Liver (tissue), 9 donors: ENCODE measurements around the gene SRSF4. TPM values are rescaled to one million over a fixed set of nuclear protein-coding genes. Genes with fewer than 3 reads are reported as not detected.

Source experiments
- DNase-seq: peaks from one replicate; pipeline ENCODE4 v3.0.0-alpha.2; 2017; ENCODE audit warnings: low spot score
- H3K27ac ChIP-seq, 2 donors: one replicate each; pipeline ENCODE4 v1.7.0; 2013; ENCODE audit warnings: inconsistent platforms in 2 of 2, low read length in 2 of 2, control low read depth in 1 of 2, low read depth in 1 of 2, mild to moderate bottlenecking in 1 of 2
- H3K27me3 ChIP-seq, 4 donors: one replicate each; pipeline versions ENCODE4 v1.6.1 to v1.7.0; 2013; ENCODE audit warnings: low read length in 3 of 4, inconsistent platforms in 1 of 4, mild to moderate bottlenecking in 1 of 4, moderate library complexity in 1 of 4; ENCODE audit not compliant: control insufficient read depth in 4 of 4, insufficient read depth in 4 of 4
- H3K36me3 ChIP-seq, 4 donors: one replicate each; pipeline versions ENCODE4 v1.6.1 to v1.7.0; 2013; ENCODE audit warnings: low read length in 3 of 4, mild to moderate bottlenecking in 3 of 4, low read depth in 1 of 4, moderate library complexity in 1 of 4; ENCODE audit not compliant: control insufficient read depth in 4 of 4, insufficient read depth in 3 of 4
- H3K4me1 ChIP-seq, 4 donors: one replicate each; pipeline versions ENCODE4 v1.6.1 to v1.7.0; 2013; ENCODE audit warnings: low read length in 3 of 4, mild to moderate bottlenecking in 3 of 4, moderate library complexity in 1 of 4; ENCODE audit not compliant: control insufficient read depth in 4 of 4, insufficient read depth in 4 of 4
- H3K4me3 ChIP-seq, 3 donors: one replicate each; pipeline versions ENCODE4 v1.6.1 to v1.7.0; 2013; ENCODE audit warnings: low read length in 3 of 3, control low read depth in 1 of 3, low read depth in 1 of 3, mild to moderate bottlenecking in 1 of 3
- H3K9ac ChIP-seq, 2 donors: one replicate each; pipeline ENCODE4 v1.7.0; 2013; ENCODE audit warnings: low read length in 2 of 2, mild to moderate bottlenecking in 2 of 2, moderate library complexity in 2 of 2, control low read depth in 1 of 2, low read depth in 1 of 2
- H3K9me3 ChIP-seq, 4 donors: one replicate each; pipeline versions ENCODE4 v1.6.1 to v1.7.0; 2013; ENCODE audit warnings: low read length in 3 of 4; ENCODE audit not compliant: control insufficient read depth in 4 of 4
- ATF3 ChIP-seq: IDR thresholded peaks from 2 replicates; pipeline ENCODE4 v1.6.1; 2016; ENCODE audit warnings: antibody characterized with exemption
- CTCF ChIP-seq: fragments of 150-350 bp; IDR thresholded peaks from 2 replicates; pipeline ENCODE4 v1.5.1; 2017; ENCODE audit warnings: improper control_type of control experiment, low read depth, low read length; ENCODE audit not compliant: missing input control
- EGR1 ChIP-seq, 2 donors: IDR thresholded peaks; 2 replicates each; pipeline ENCODE4 v1.6.1; 2016 to 2018; ENCODE audit warnings: antibody characterized with exemption in 2 of 2, low read depth in 2 of 2
- FOXA1 ChIP-seq: IDR thresholded peaks from 2 replicates; pipeline ENCODE4 v1.6.1; 2016; ENCODE audit warnings: antibody characterized with exemption
- FOXA2 ChIP-seq: IDR thresholded peaks from 2 replicates; pipeline ENCODE4 v1.6.1; 2016; ENCODE audit warnings: antibody characterized with exemption
- GABPA ChIP-seq, 2 donors: IDR thresholded peaks in 1 of 2; conservative IDR thresholded peaks in 1 of 2; 2 replicates each; pipeline ENCODE4 v1.6.1; 2016; ENCODE audit warnings: antibody characterized with exemption in 2 of 2, mild to moderate bottlenecking in 1 of 2, moderate library complexity in 1 of 2
- HNF4A ChIP-seq, 2 donors: conservative IDR thresholded peaks; 2 replicates each; pipeline ENCODE4 v1.6.1; 2016; ENCODE audit warnings: antibody characterized with exemption in 2 of 2, mild to moderate bottlenecking in 2 of 2
- HNF4G ChIP-seq: IDR thresholded peaks from 2 replicates; pipeline ENCODE4 v1.6.1; 2016; ENCODE audit warnings: antibody characterized with exemption
- JUND ChIP-seq, 2 donors: IDR thresholded peaks; 2 replicates each; pipeline ENCODE4 v1.6.1; 2016; ENCODE audit warnings: antibody characterized with exemption in 2 of 2
- MAX ChIP-seq: IDR thresholded peaks from 2 replicates; pipeline ENCODE4 v1.6.1; 2016; ENCODE audit warnings: antibody characterized with exemption
- NR2F2 ChIP-seq: IDR thresholded peaks from 2 replicates; pipeline ENCODE4 v1.6.1; 2016; ENCODE audit warnings: antibody characterized with exemption
- RAD21 ChIP-seq, 2 donors: IDR thresholded peaks; 2 replicates each; pipeline ENCODE4 v1.6.1; 2016; ENCODE audit warnings: antibody characterized with exemption in 2 of 2, mild to moderate bottlenecking in 2 of 2
- REST ChIP-seq: IDR thresholded peaks from 2 replicates; pipeline ENCODE4 v1.6.1; 2016; ENCODE audit warnings: antibody characterized with exemption, mild to moderate bottlenecking
- RXRA ChIP-seq, 2 donors: IDR thresholded peaks; 2 replicates each; pipeline ENCODE4 v1.6.1; 2017 to 2018; ENCODE audit warnings: antibody characterized with exemption in 2 of 2, mild to moderate bottlenecking in 1 of 2
- SP1 ChIP-seq: IDR thresholded peaks from 2 replicates; pipeline ENCODE4 v1.6.1; 2018; ENCODE audit warnings: antibody characterized with exemption, mild to moderate bottlenecking
- TAF1 ChIP-seq: conservative IDR thresholded peaks from 2 replicates; pipeline ENCODE4 v1.6.1; 2016; ENCODE audit warnings: antibody characterized with exemption, mild to moderate bottlenecking
- YY1 ChIP-seq: IDR thresholded peaks from 2 replicates; pipeline ENCODE4 v1.6.1; 2016; ENCODE audit warnings: antibody characterized with exemption, mild to moderate bottlenecking
- ZBTB33 ChIP-seq: IDR thresholded peaks from 2 replicates; pipeline ENCODE4 v1.6.1; 2016; ENCODE audit warnings: antibody characterized with exemption
- WGBS: extraction: QIAGEN DNeasy Blood & Tissue Kit; methylation state at CpG from one replicate; pipeline ENCODE4 v1.1.7; 2013; 5-methylcytosine and 5-hydroxymethylcytosine counted together
- polyA plus RNA-seq, 2 donors: library from polyadenylated mRNA; stranded (reverse) in 1 of 2; unstranded in 1 of 2; fragments of 200-250 nt in 1 of 2; fragments of >200 nt in 1 of 2; fragmentation: Nextera tagmentation in 1 of 2; extraction: Ambion mirVana in 1 of 2; gene quantifications; one replicate each; pipeline versions ENCODE4 v1.2.1 to v1.2.3, GENCODE V29; 2013 to 2015
- total RNA-seq, 2 donors: library from RNA; depleted of rRNA; stranded (reverse); fragments of >200 nt; gene quantifications; one replicate each; pipeline ENCODE4 v1.2.3, GENCODE V29; 2014
- donor health status: healthy.
- donor health status: healthy.
- donor health status: healthy.
- donor health status: healthy.
- donor health status: healthy.

SRSF4 gene
- total and polyA plus RNA-seq, 4 donors = 24.0 to 45.8 (median 30.2) TPM

- TF ChIP-seq ZBTB33 = no peak
- no peak for TF ChIP-seq TAF1
These were observed 64.3 kb downstream of the SRSF4 start (continued) for GRCh38 chr1:29117381-29117780.

GRCh38 chr1:29114654-29115053 is 67.0 kb downstream of the SRSF4 start:
- H3K36me3 ChIP-seq = peaks cover 2 to 25% (median 11%) of the 10 kb centered on the region in 4 donors
- peaks cover 0 to 5% (median 4%) of the 10 kb centered on the region in 4 donors for H3K4me1 ChIP-seq
- WGBS = 93% methylated on average over 1 of the region's 1 CpG
- H3K4me3 ChIP-seq = no peak overlapping the region
- no peaks in the 10 kb centered on the region for H3K27me3 ChIP-seq
- DNase-seq = no peak
- no peak overlapping the region for H3K9ac ChIP-seq
- H3K27ac ChIP-seq = no peak overlapping the region
- TF ChIP-seq FOXA2 = no peak
- TF ChIP-seq JUND (IDR thresholded peaks at IDR 0.05) = no peak
- no peak for TF ChIP-seq GABPA (IDR thresholded peaks at IDR 0.05 in 1 of 2, conservative IDR thresholded peaks at IDR 0.05 in 1 of 2)
- TF ChIP-seq ZBTB33 = no peak
- no peak for TF ChIP-seq HNF4A (conservative IDR thresholded peaks at IDR 0.05)
- TF ChIP-seq ATF3 = no peak
- no peak for TF ChIP-seq RAD21 (IDR thresholded peaks at IDR 0.05)
- TF ChIP-seq SP1 = no peak
- TF ChIP-seq HNF4G = no peak
- TF ChIP-seq YY1 = no peak
- no peak for TF ChIP-seq FOXA1
- no peak for TF ChIP-seq REST
- TF ChIP-seq MAX = no peak
- TF ChIP-seq RXRA (IDR thresholded peaks at IDR 0.05) = no peak
- no peak for TF ChIP-seq CTCF
- no peak for TF ChIP-seq TAF1
- TF ChIP-seq NR2F2 = no peak
- TF ChIP-seq EGR1 (IDR thresholded peaks at IDR 0.05; ENCODE audit: low read depth in 2 of 2) = no peak
- no peaks in the 10 kb centered on the region for H3K9me3 ChIP-seq
